GM23338 (cell line): ENCODE measurements around the gene RPP38. TPM values are rescaled to one million over a fixed set of nuclear protein-coding genes. Genes with fewer than 3 reads are reported as not detected.

Source experiments
- ATAC-seq: fragments of 200-7000 bp; cut with Tn5 transposase; 3 replicates; pipeline ENCODE4 v1.9.1; 2020
- DNase-seq: peaks from one replicate; pipeline ENCODE4 v3.0.0-alpha.2; 2015; ENCODE audit warnings: low spot score
- H2AFZ ChIP-seq: fragments of 200-600 bp; sonication (generic); 2 replicates; pipeline ENCODE4 v1.8.0; 2016; ENCODE audit warnings: antibody characterized with exemption, mild to moderate bottlenecking, moderate library complexity
- H3F3A ChIP-seq: fragments of 200-600 bp; sonication (generic); replicated peaks from 2 replicates; pipeline ENCODE4 v1.8.0; 2017; ENCODE audit warnings: antibody characterized with exemption, mixed run types, low read depth
- H3K27ac ChIP-seq: fragments of 200-600 bp; sonication (generic); 2 replicates; pipeline ENCODE4 v1.6.1; 2016; ENCODE audit warnings: low read depth
- H3K27me3 ChIP-seq: fragments of 200-600 bp; sonication (generic); 2 replicates; pipeline ENCODE4 v1.8.0; 2016; ENCODE audit warnings: mild to moderate bottlenecking, mixed run types, moderate library complexity; ENCODE audit not compliant: insufficient read depth
- H3K36me3 ChIP-seq: fragments of 200-600 bp; sonication (generic); 2 replicates; pipeline ENCODE4 v1.8.0; 2016; ENCODE audit warnings: mild to moderate bottlenecking; ENCODE audit not compliant: insufficient read depth
- H3K4me1 ChIP-seq: fragments of 200-600 bp; sonication (generic); 2 replicates; pipeline ENCODE4 v1.8.0; 2016; ENCODE audit warnings: mild to moderate bottlenecking, moderate library complexity; ENCODE audit not compliant: insufficient read depth
- H3K4me2 ChIP-seq: fragments of 200-600 bp; sonication (generic); 2 replicates; pipeline ENCODE4 v1.7.1; 2017; ENCODE audit warnings: mixed run types
- H3K4me3 ChIP-seq: fragments of 200-600 bp; sonication (generic); 2 replicates; pipeline ENCODE4 v1.6.1; 2016; ENCODE audit warnings: mixed run types
- H3K79me2 ChIP-seq: fragments of 200-600 bp; sonication (generic); replicated peaks from 2 replicates; pipeline ENCODE4 v1.8.0; 2017; ENCODE audit warnings: mild to moderate bottlenecking; ENCODE audit not compliant: insufficient read depth
- H3K9me2 ChIP-seq: fragments of 200-600 bp; sonication (generic); 2 replicates; pipeline ENCODE4 v1.8.0; 2017; ENCODE audit not compliant: insufficient read depth
- H4K20me1 ChIP-seq: fragments of 200-600 bp; sonication (generic); replicated peaks from 2 replicates; pipeline ENCODE4 v1.8.0; 2017; ENCODE audit warnings: mild to moderate bottlenecking; ENCODE audit not compliant: insufficient read depth
- H3K27ac Mint-ChIP-seq: 2 replicates; pipeline ENCODE4 v1.8.0; 2020; ENCODE audit warnings: inconsistent platforms, mild to moderate bottlenecking, moderate library complexity, mixed read lengths
- H3K27me3 Mint-ChIP-seq: 3 replicates; pipeline ENCODE4 v1.8.0; 2022; ENCODE audit warnings: low read depth, mild to moderate bottlenecking, moderate library complexity, mixed read lengths, inconsistent platforms; ENCODE audit not compliant: insufficient read depth, poor library complexity
- H3K36me3 Mint-ChIP-seq: 3 replicates; pipeline ENCODE4 v1.8.0; 2021; ENCODE audit warnings: low read depth, mild to moderate bottlenecking, inconsistent platforms, moderate library complexity, mixed read lengths
- H3K4me1 Mint-ChIP-seq: 3 replicates; pipeline ENCODE4 v1.8.0; 2020; ENCODE audit warnings: mild to moderate bottlenecking, inconsistent platforms, mixed read lengths
- H3K4me3 Mint-ChIP-seq: 3 replicates; pipeline ENCODE4 v1.8.0; 2021; ENCODE audit warnings: moderate library complexity, mild to moderate bottlenecking, inconsistent platforms, mixed read lengths
- H3K9me3 Mint-ChIP-seq: 3 replicates; pipeline ENCODE4 v1.8.0; 2020; ENCODE audit warnings: moderate library complexity, mild to moderate bottlenecking, inconsistent platforms, mixed read lengths
- CREB1 ChIP-seq: fragments of 250-450 bp; sonication (Bioruptor Pico); IDR thresholded peaks from 2 replicates; pipeline ENCODE4 v1.5.0; 2020; ENCODE audit warnings: low read depth, mild to moderate bottlenecking, moderate library complexity
- CTCF ChIP-seq, 2 experiments: fragments of 200-600 bp in 1 of 2; sonication (generic) in 1 of 2; conservative IDR thresholded peaks; 2 replicates each; pipeline versions ENCODE4 v1.5.1 to v1.6.1; 2016 to 2017; ENCODE audit warnings: antibody characterized with exemption in 2 of 2, low read depth in 2 of 2, mild to moderate bottlenecking in 2 of 2, moderate library complexity in 1 of 2
- ETS1 ChIP-seq: IDR thresholded peaks from 2 replicates; pipeline ENCODE4 v1.6.1; 2016; ENCODE audit warnings: antibody characterized with exemption
- EZH2 ChIP-seq: fragments of 200-600 bp; sonication (generic); IDR thresholded peaks from one replicate; pipeline ENCODE4 v1.8.0; 2017; ENCODE audit warnings: antibody characterized with exemption, mild to moderate bottlenecking, low read depth; ENCODE audit not compliant: unreplicated experiment
- EZH2phosphoT487 ChIP-seq: fragments of 200-600 bp; sonication (generic); IDR thresholded peaks from one replicate; pipeline ENCODE4 v1.8.1; 2018; ENCODE audit warnings: antibody characterized with exemption; ENCODE audit not compliant: unreplicated experiment
- JUNB ChIP-seq: IDR thresholded peaks from one replicate; pipeline ENCODE4 v1.6.1; 2016; ENCODE audit warnings: antibody characterized with exemption; ENCODE audit not compliant: unreplicated experiment
- NANOG ChIP-seq: IDR thresholded peaks from 2 replicates; pipeline ENCODE4 v1.6.1; 2016; ENCODE audit warnings: antibody characterized with exemption, borderline replicate concordance
- POLR2AphosphoS5 ChIP-seq: IDR thresholded peaks from 2 replicates; pipeline ENCODE4 v1.6.1; 2016; ENCODE audit warnings: antibody characterized with exemption, low read depth
- REST ChIP-seq: IDR thresholded peaks from one replicate; pipeline ENCODE4 v1.6.1; 2018; ENCODE audit warnings: antibody characterized with exemption; ENCODE audit not compliant: unreplicated experiment
- STAT1 ChIP-seq: IDR thresholded peaks from one replicate; pipeline ENCODE4 v1.6.1; 2016; ENCODE audit warnings: antibody characterized with exemption; ENCODE audit not compliant: unreplicated experiment
- ZNF114 ChIP-seq: fragments of 250-450 bp; sonication (Bioruptor Pico); IDR thresholded peaks from 2 replicates; pipeline ENCODE4 v1.5.0; 2020; ENCODE audit warnings: mild to moderate bottlenecking, moderate library complexity
- ZNF331 ChIP-seq: fragments of 250-450 bp; sonication (Bioruptor Pico); IDR thresholded peaks from 2 replicates; pipeline ENCODE4 v1.5.0; 2020; ENCODE audit warnings: low read depth, mild to moderate bottlenecking, moderate library complexity
- ZNF462 ChIP-seq: fragments of 250-450 bp; sonication (Bioruptor Pico); IDR thresholded peaks from 2 replicates; pipeline ENCODE4 v1.5.0; 2020; ENCODE audit warnings: mild to moderate bottlenecking, moderate library complexity
- polyA plus RNA-seq: library from polyadenylated mRNA; unstranded; fragments of >200 nt; fragmentation: Nextera tagmentation; extraction: Ambion mirVana; gene quantifications from 2 replicates; pipeline ENCODE4 v1.2.1, GENCODE V29; 2016
- total RNA-seq: library from RNA; depleted of rRNA; stranded (reverse); fragments of >200 nt; shearing (Covaris generic); gene quantifications from 2 replicates; pipeline ENCODE4 v1.2.3, GENCODE V29; 2014

Gene RPP38
- total and polyA plus RNA-seq, 2 experiments from 2014 or later = 20.1 to 50.7 TPM

DNA sequence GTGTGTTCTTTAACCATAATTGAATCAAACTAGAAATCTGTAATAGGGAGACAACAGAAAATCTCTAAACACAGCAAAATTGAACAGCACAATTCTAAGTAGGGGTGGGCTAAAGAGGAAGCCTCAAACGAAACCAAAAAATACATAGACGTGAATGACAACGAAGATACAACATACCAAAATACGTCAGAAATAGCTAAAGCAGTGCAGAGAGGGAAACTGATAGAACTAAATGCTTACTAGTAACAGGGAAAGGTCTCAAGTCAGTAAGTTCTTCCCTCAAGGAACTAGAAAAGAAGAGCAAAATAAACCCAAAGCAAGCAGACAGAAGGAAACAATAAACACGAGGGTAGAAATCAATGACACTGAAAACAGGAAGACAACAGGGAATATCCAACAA, 19.1 kb downstream of the RPP38 start:
- Mint-ChIP-seq H3K4me1 (no peaks in the 10 kb centered on the region), H3K36me3 (peaks cover 25% of the 10 kb centered on the region), H3K9me3 (no peaks in the 10 kb centered on the region), H3K4me3 (no peak overlapping the region), H3K27me3 (no peaks in the 10 kb centered on the region), H3K27ac (no peak overlapping the region)
- Histone ChIP-seq H3K4me2 (no peak overlapping the region), H3K79me2 (no peaks in the 10 kb centered on the region), H4K20me1 (no peaks in the 10 kb centered on the region; the same call in 1 of the 2 replicates), H3K4me1 (no peaks in the 10 kb centered on the region), H3K36me3 (peaks cover 10% of the 10 kb centered on the region; the same call in 1 of the 2 replicates), H3K9me2 (no peaks in the 10 kb centered on the region), H3F3A (no peaks in the 10 kb centered on the region), H2AFZ (no peak overlapping the region), H3K4me3 (no peak overlapping the region), H3K27me3 (no peaks in the 10 kb centered on the region), H3K27ac (no peak overlapping the region)
- TF ChIP-seq JUNB = no peak
- TF ChIP-seq ZNF331 (CRISPR knock-in tag) = no peak
- no peak for TF ChIP-seq STAT1
- no peak for TF ChIP-seq ETS1
- TF ChIP-seq NANOG = no peak
- TF ChIP-seq POLR2AphosphoS5 = no peak
- TF ChIP-seq ZNF114 (CRISPR knock-in tag) = no peak
- no peak for TF ChIP-seq ZNF462 (CRISPR knock-in tag)
- TF ChIP-seq EZH2 = no peak
- no peak for TF ChIP-seq CTCF (conservative IDR thresholded peaks at IDR 0.05; ENCODE audit: low read depth in 2 of 2)
- TF ChIP-seq EZH2phosphoT487 = no peak
- no peak for TF ChIP-seq REST
- TF ChIP-seq CREB1 = no peak
- no peak for ATAC-seq
- no peak for DNase-seq
